Measurements from ENCODE around the gene KHSRP. TPM values are rescaled to one million over a fixed set of nuclear protein-coding genes. Genes with fewer than 3 reads are reported as not detected.

Gene KHSRP
- total and polyA plus RNA-seq, 2 donors (not counting 1 experiment from before 2014, with no cell fraction given), result 79.6 to 205 TPM

GRCh38 chr19:6439743-6440142, 15.1 kb upstream of the KHSRP start:
- no peak for ATAC-seq (ENCODE audit: low read depth)
- no peak for DNase-seq
- Histone ChIP-seq H3K79me2 (ENCODE audit: control insufficient read depth, insufficient read depth, low read length) (no peaks in the 10 kb centered on the region), H3K4me2 (replicated peaks; ENCODE audit: low read depth, low read length, poor library complexity, severe bottlenecking) (no peak overlapping the region), H4K20me1 (ENCODE audit: control insufficient read depth, insufficient read depth, low read length, poor library complexity, severe bottlenecking) (no peaks in the 10 kb centered on the region), H3K27me3 (replicated peaks in 1 of 4; ENCODE audit: control extremely low read depth in 1 of 4, control insufficient read depth in 3 of 4, insufficient read depth in 4 of 4, low read length in 3 of 4) (no peaks in the 10 kb centered on the region), H3K9me3 (ENCODE audit: control extremely low read depth in 1 of 3, control insufficient read depth in 2 of 3, insufficient read depth in 1 of 3, low read length in 2 of 3) (no peaks in the 10 kb centered on the region), H2AFZ (ENCODE audit: insufficient read depth, low read depth, low read length, poor library complexity, severe bottlenecking) (no peak overlapping the region), H3K4me3 (ENCODE audit: control extremely low read depth in 1 of 5, extremely low read depth in 1 of 5, insufficient read depth in 1 of 5, low read depth in 2 of 5, low read length in 4 of 5) (no peak overlapping the region), H3K36me3 (replicated peaks in 1 of 2; ENCODE audit: control extremely low read depth in 1 of 2, control insufficient read depth in 1 of 2, extremely low read depth in 1 of 2, insufficient read depth in 2 of 2, low read length in 1 of 2) (no peaks in the 10 kb centered on the region), H3K27ac (ENCODE audit: low read length in 2 of 2) (no peak overlapping the region), H3K9ac (ENCODE audit: low read length) (no peak overlapping the region), H3K4me1 (ENCODE audit: control insufficient read depth in 2 of 2, insufficient read depth in 2 of 2, low read length in 2 of 2) (no peaks in the 10 kb centered on the region)
- TF ChIP-seq CTCF (IDR thresholded peaks at IDR 0.05) (no peak), EZH2 (IDR thresholded peaks at IDR 0.05; ENCODE audit: borderline replicate concordance, insufficient read depth, low read depth, low read length, poor library complexity, severe bottlenecking) (no peak)
- Mint-ChIP-seq H3K27me3 (no peaks in the 10 kb centered on the region), H3K27ac (no peak overlapping the region), H3K4me1 (no peaks in the 10 kb centered on the region), H3K4me3 (no peak overlapping the region), H3K9me3 (ENCODE audit: insufficient read depth) (no peaks in the 10 kb centered on the region)
- CTCF ChIA-PET, result no interaction called here
- intact Hi-C loops (cut with micrococcal nuclease), result no loop called here
- POLR2A ChIA-PET, result no interaction called here
- no CpG with 5 or more reads among the region's 4 CpGs for WGBS (ENCODE audit: insufficient coverage)

GRCh38 chr19:6433663-6434062, 9.1 kb upstream of the KHSRP start, which contains the start of gene SLC25A41:
SLC25A41 (minus strand) TSS chr19:6433763; CDS start chr19:6433693, 70 bp downstream.
- DNase-seq, result no peak
- H3K9me3 Mint-ChIP-seq (ENCODE audit: insufficient read depth), result no peaks in the 10 kb centered on the region
- Histone ChIP-seq H3K4me2 (replicated peaks; ENCODE audit: low read depth, low read length, poor library complexity, severe bottlenecking) (no peak within 1 kb of the TSS), H3K27me3 (replicated peaks in 1 of 4; ENCODE audit: control extremely low read depth in 1 of 4, control insufficient read depth in 3 of 4, insufficient read depth in 4 of 4, low read length in 3 of 4) (no peaks in the 10 kb centered on the region), H3K4me3 (ENCODE audit: control extremely low read depth in 1 of 5, extremely low read depth in 1 of 5, insufficient read depth in 1 of 5, low read depth in 2 of 5, low read length in 4 of 5) (no peak within 1 kb of the TSS), H3K27ac (ENCODE audit: low read length in 2 of 2) (no peak within 1 kb of the TSS), H4K20me1 (ENCODE audit: control insufficient read depth, insufficient read depth, low read length, poor library complexity, severe bottlenecking) (no peaks in the 10 kb centered on the region), H3K79me2 (ENCODE audit: control insufficient read depth, insufficient read depth, low read length) (no peaks in the 10 kb centered on the region), H2AFZ (ENCODE audit: insufficient read depth, low read depth, low read length, poor library complexity, severe bottlenecking) (no peak within 1 kb of the TSS), H3K9ac (ENCODE audit: low read length) (no peak within 1 kb of the TSS), H3K36me3 (replicated peaks in 1 of 2; ENCODE audit: control extremely low read depth in 1 of 2, control insufficient read depth in 1 of 2, extremely low read depth in 1 of 2, insufficient read depth in 2 of 2, low read length in 1 of 2) (no peaks in the 10 kb centered on the region), H3K4me1 (ENCODE audit: control insufficient read depth in 2 of 2, insufficient read depth in 2 of 2, low read length in 2 of 2) (peaks cover 0 to 5% of the 10 kb centered on the region in 2 donors), H3K9me3 (ENCODE audit: control extremely low read depth in 1 of 3, control insufficient read depth in 2 of 3, insufficient read depth in 1 of 3, low read length in 2 of 3) (peaks cover 0 to 6% (median 0%) of the 10 kb centered on the region in 3 donors)
- H3K4me1 Mint-ChIP-seq, result no peaks in the 10 kb centered on the region
- no peak within 1 kb of the TSS for H3K27ac Mint-ChIP-seq
- intact Hi-C loops (cut with micrococcal nuclease), result no loop called here
- ATAC-seq (ENCODE audit: low read depth), result no peak
- POLR2A ChIA-PET, result no interaction called here
- H3K4me3 Mint-ChIP-seq, result no peak within 1 kb of the TSS
- whole genome bisulfite sequencing (ENCODE audit: insufficient coverage), result 93% methylated on average over 4 of the region's 10 CpGs
- TF ChIP-seq EZH2 (IDR thresholded peaks at IDR 0.05; ENCODE audit: borderline replicate concordance, insufficient read depth, low read depth, low read length, poor library complexity, severe bottlenecking) (no peak), CTCF (IDR thresholded peaks at IDR 0.05) (no peak)
- CTCF ChIA-PET, result no interaction called here
- H3K27me3 Mint-ChIP-seq, result no peaks in the 10 kb centered on the region
